ENCODE results near the gene SOX6. TPM values are rescaled to one million over a fixed set of nuclear protein-coding genes. Genes with fewer than 3 reads are reported as not detected.
A peak's percentile ranks its signal among the peaks of the same experiment; 100 is the strongest.

Gene SOX6
- polyA plus RNA-seq, 1 of the 3 experiments (the other 2 are of a cell fraction): 0.03 TPM

- TF ChIP-seq REST (IDR thresholded peaks at IDR 0.05; ENCODE audit: low read depth, low read length) (no peak), RXRA (IDR thresholded peaks at IDR 0.05; ENCODE audit: borderline replicate concordance, low read depth) (no peak), ELF1 (IDR thresholded peaks at IDR 0.05) (no peak), POLR2AphosphoS5 (IDR thresholded peaks at IDR 0.05; ENCODE audit: low read depth, low read length) (no peak)
These were observed 184.5 kb downstream of the SOX6 start (continued) for GRCh38 chr11:16171882-16172281.

DNA sequence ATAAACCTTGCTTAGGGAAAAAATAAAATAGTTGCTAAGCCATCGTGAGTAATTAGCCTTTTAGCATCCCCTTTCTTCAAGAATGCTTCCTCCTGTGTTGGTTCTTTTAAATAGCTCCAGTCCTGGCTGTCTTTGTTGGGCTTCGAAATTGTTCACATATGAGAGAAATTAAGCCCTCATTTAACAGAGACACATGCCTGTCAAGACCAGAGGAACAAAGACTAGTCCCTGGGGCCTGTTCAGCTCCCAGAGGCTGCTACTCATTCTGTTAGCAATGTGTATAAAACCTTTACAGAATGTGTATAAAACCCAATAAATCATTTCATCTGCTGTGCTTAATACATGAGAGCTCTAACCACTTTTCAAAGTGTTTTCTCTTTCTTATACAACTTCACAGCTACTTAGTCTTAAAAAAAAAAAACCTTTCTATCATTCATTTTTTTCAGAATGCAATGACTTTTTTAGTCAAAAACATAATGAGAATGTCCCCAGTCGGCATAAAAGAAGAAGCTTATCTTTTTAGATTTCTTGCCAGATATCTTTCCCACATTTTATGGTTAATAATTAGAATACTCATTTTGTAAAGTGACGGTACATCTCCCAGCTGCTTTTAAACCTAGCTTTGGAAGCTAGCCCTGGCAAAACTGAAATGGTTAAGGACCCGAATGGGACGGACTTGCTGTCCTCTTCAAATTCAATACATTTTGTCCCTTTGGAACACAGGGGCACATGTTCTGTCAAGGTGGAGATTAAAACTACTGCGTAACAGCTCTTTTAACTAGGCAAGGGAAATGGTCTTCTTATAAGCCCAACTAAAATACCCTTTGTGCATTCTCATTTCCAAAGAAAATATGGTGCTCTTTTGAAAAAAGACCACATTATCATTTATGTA, 186.1 kb downstream of the SOX6 start:
- Histone ChIP-seq H2AFZ (ENCODE audit: low read depth) (no peak overlapping the region), H3F3A (replicated peaks; ENCODE audit: insufficient read depth) (no peaks in the 10 kb centered on the region), H3K4me2 (no peak overlapping the region), H3K79me2 (ENCODE audit: insufficient read depth) (no peaks in the 10 kb centered on the region), H3K9ac (no peak overlapping the region), H3K9me2 (no peaks in the 10 kb centered on the region), H3K36me3 (replicated peaks in 1 of 2; ENCODE audit: control insufficient read depth in 1 of 2, insufficient read depth in 2 of 2, low read length in 1 of 2) (no peaks in the 10 kb centered on the region), H3K27ac (ENCODE audit: low read depth in 2 of 2, low read length in 1 of 2) (peak overlapping the region in 1 of 2 experiments; percentile 43; a peak in 1 of 4 replicates), H3K27me3 (ENCODE audit: insufficient read depth) (no peaks in the 10 kb centered on the region), H3K9me3 (no peaks in the 10 kb centered on the region), H4K20me1 (ENCODE audit: insufficient read depth) (no peaks in the 10 kb centered on the region), H3K4me3 (ENCODE audit: low read depth in 2 of 2, low read length in 1 of 2) (no peak overlapping the region), H3K4me1 (ENCODE audit: control insufficient read depth in 1 of 2, insufficient read depth in 2 of 2, low read depth in 1 of 2, low read length in 1 of 2) (peaks cover 5 to 14% of the 10 kb centered on the region in 2 experiments; a peak in 2 of 4 replicates)
- WGBS (ENCODE audit: low lambda C conversion rate): 54% methylated on average over 7 of the region's 7 CpGs
- ChIA-PET POLR2A (no interaction called here), CTCF (interaction anchor here (0.7 to 2.1 kb wide), 4 partner anchors 10 to 62 kb away, joined by 4 to 6 read pairs (median 4); no protein-coding TSS in a partner anchor)
- TF ChIP-seq RAD21 (IDR thresholded peaks at IDR 0.05; ENCODE audit: low read length) (peak; percentile 11; the same call in 1 of the 2 replicates), MAX (IDR thresholded peaks at IDR 0.05; ENCODE audit: low read depth) (no peak), YY1 (IDR thresholded peaks at IDR 0.05; ENCODE audit: low read depth) (no peak), RCOR1 (IDR thresholded peaks at IDR 0.05; ENCODE audit: low read length) (peak; percentile 28; the same call in 1 of the 2 replicates), MXI1 (IDR thresholded peaks at IDR 0.05; ENCODE audit: low read depth, low read length) (peak; percentile 57; the same call in 1 of the 2 replicates), FOSL2 (IDR thresholded peaks at IDR 0.05; ENCODE audit: borderline replicate concordance, low read depth) (no peak), EP300 (IDR thresholded peaks at IDR 0.05; ENCODE audit: borderline replicate concordance in 1 of 2, low read depth in 1 of 2, low read length in 1 of 2) (peak in 1 of 2 experiments; percentile 44; a peak in 1 of 4 replicates), GABPA (IDR thresholded peaks at IDR 0.05; ENCODE audit: low read depth) (no peak)
- DNase-seq: peak; percentile 35

Data from SK-N-SH (cell line).